ENCODE data around the gene CDCA7. TPM values are rescaled to one million over a fixed set of nuclear protein-coding genes. Genes with fewer than 3 reads are reported as not detected.

Gene CDCA7
- total RNA-seq, 1 donor from 2014 or later = 13.0 TPM

- no peak for DNase-seq (ENCODE audit: low spot score)
- Mint-ChIP-seq H3K27me3 (ENCODE audit: unreplicated experiment) (peaks cover 5% of the 10 kb centered on the region), H3K27ac (ENCODE audit: unreplicated experiment) (no peak overlapping the region), H3K4me3 (ENCODE audit: unreplicated experiment) (no peak overlapping the region), H3K9me3 (ENCODE audit: unreplicated experiment) (no peaks in the 10 kb centered on the region), H3K4me1 (ENCODE audit: unreplicated experiment) (peaks cover 17% of the 10 kb centered on the region), H3K36me3 (ENCODE audit: low read depth, unreplicated experiment) (no peaks in the 10 kb centered on the region)
- no peak for TF ChIP-seq CTCF (IDR thresholded peaks at IDR 0.05; ENCODE audit: unreplicated experiment)
Measured at GRCh38 chr2:173399229-173399628, 44.6 kb downstream of the CDCA7 start.

GRCh38 chr2:173400760-173401159 lies 46.1 kb downstream of the CDCA7 start:
- Mint-ChIP-seq H3K4me1 (ENCODE audit: unreplicated experiment) (peaks cover 17% of the 10 kb centered on the region), H3K4me3 (ENCODE audit: unreplicated experiment) (no peak overlapping the region), H3K27ac (ENCODE audit: unreplicated experiment) (peak overlapping the region; percentile 19), H3K27me3 (ENCODE audit: unreplicated experiment) (peaks cover 5% of the 10 kb centered on the region), H3K36me3 (ENCODE audit: low read depth, unreplicated experiment) (no peaks in the 10 kb centered on the region), H3K9me3 (ENCODE audit: unreplicated experiment) (no peaks in the 10 kb centered on the region)
- DNase-seq (ENCODE audit: low spot score) = peak; percentile 42
- peak; percentile 43 for TF ChIP-seq CTCF (IDR thresholded peaks at IDR 0.05; ENCODE audit: unreplicated experiment)

- Mint-ChIP-seq H3K4me3 (ENCODE audit: unreplicated experiment) (peak overlapping the region; percentile 84), H3K36me3 (ENCODE audit: low read depth, unreplicated experiment) (no peaks in the 10 kb centered on the region), H3K27ac (ENCODE audit: unreplicated experiment) (no peak overlapping the region), H3K9me3 (ENCODE audit: unreplicated experiment) (no peaks in the 10 kb centered on the region), H3K27me3 (ENCODE audit: unreplicated experiment) (peaks cover 3% of the 10 kb centered on the region), H3K4me1 (ENCODE audit: unreplicated experiment) (peaks cover 17% of the 10 kb centered on the region)
- peak; percentile 10 for DNase-seq (ENCODE audit: low spot score)
- TF ChIP-seq CTCF (IDR thresholded peaks at IDR 0.05; ENCODE audit: unreplicated experiment) = no peak
Measured at GRCh38 chr2:173401716-173402326, 47.1 kb downstream of the CDCA7 start.

GRCh38 chr2:173402405-173402974 lies 47.8 kb downstream of the CDCA7 start:
- H3K4me3 Mint-ChIP-seq (ENCODE audit: unreplicated experiment) = peak overlapping the region; percentile 84
- peaks cover 3% of the 10 kb centered on the region for H3K27me3 Mint-ChIP-seq (ENCODE audit: unreplicated experiment)

More at GRCh38 chr2:173402405-173402974, 47.8 kb downstream of the CDCA7 start:
- peak; percentile 85 for TF ChIP-seq CTCF (IDR thresholded peaks at IDR 0.05; ENCODE audit: unreplicated experiment)
- Mint-ChIP-seq H3K27ac (ENCODE audit: unreplicated experiment) (no peak overlapping the region), H3K9me3 (ENCODE audit: unreplicated experiment) (no peaks in the 10 kb centered on the region), H3K4me1 (ENCODE audit: unreplicated experiment) (peaks cover 17% of the 10 kb centered on the region), H3K36me3 (ENCODE audit: low read depth, unreplicated experiment) (no peaks in the 10 kb centered on the region)
- peak; percentile 89 for DNase-seq (ENCODE audit: low spot score)

Measured in endothelial cell (in vitro differentiated cells).